Measurements from ENCODE around the gene RPS6KB2.

- TF ChIP-seq CTCF (conservative IDR thresholded peaks at IDR 0.05 in 1 of 2, IDR thresholded peaks at IDR 0.05 in 1 of 2; ENCODE audit: low read depth in 1 of 2, low read length in 2 of 2) (no peak), EZH2 (IDR thresholded peaks at IDR 0.05; ENCODE audit: low read length, missing control alignments) (no peak)
Observed at GRCh38 chr11:67392183-67392715, 36.0 kb upstream of the RPS6KB2 start.

Measured in fibroblast of lung (primary cell).